ENCODE measurements around the gene ELFN1. TPM values are rescaled to one million over a fixed set of nuclear protein-coding genes. Genes with fewer than 3 reads are reported as not detected.

ELFN1 gene
- total and polyA plus RNA-seq, 9 of the 15 experiments (the other 6 are each of a cell fraction or from before 2014, with no cell fraction given), result 0.04 to 0.64 (median 0.18) TPM; not detected in 2

DNA sequence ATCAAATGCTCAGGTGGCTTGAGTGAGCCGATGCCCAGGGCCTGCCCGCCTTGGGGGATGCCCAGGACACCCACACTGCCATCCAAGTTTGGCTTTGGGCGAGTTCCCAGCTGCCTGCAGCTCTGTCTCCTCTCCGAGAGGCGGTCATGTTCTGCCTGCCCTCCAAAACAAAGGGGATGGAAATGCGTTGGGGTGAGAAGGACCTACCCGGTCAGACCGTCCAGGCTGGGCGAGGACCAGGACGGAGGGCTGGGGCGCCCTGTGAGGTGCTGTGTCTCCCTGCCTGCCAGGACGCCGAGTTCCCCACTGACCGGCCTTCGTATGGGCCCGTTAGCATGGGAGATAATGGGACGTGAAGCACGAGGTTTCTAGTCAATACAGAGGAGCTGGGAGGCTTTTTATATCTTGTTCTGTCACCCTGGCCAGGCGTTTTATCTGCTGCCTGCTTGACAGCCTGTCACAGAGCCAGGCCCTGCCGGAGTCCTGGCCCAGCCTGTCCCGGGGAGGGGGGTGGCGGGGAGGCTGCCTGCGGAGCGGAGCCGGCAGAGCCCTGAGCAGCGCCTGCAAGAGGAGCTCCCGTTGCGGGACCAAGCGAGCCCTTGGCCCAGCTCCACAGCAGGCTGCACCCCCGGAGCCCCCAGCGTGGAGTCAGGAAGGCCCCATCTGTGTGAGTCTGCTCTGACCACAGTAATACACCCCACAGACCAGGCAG lies 22.0 kb upstream of the ELFN1 start (continued):
- TF ChIP-seq, protein P1, sequence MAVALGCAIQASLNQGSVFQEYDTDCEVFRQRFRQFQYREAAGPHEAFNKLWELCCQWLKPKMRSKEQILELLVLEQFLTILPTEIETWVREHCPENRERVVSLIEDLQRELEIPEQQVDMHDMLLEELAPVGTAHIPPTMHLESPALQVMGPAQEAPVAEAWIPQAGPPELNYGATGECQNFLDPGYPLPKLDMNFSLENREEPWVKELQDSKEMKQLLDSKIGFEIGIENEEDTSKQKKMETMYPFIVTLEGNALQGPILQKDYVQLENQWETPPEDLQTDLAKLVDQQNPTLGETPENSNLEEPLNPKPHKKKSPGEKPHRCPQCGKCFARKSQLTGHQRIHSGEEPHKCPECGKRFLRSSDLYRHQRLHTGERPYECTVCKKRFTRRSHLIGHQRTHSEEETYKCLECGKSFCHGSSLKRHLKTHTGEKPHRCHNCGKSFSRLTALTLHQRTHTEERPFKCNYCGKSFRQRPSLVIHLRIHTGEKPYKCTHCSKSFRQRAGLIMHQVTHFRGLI (CRISPR knock-in tag; IDR thresholded peaks at IDR 0.05), result no peak
- peak; percentile 66 for TF ChIP-seq MEF2A (IDR thresholded peaks at IDR 0.05; ENCODE audit: control insufficient read depth, low read depth, low read length)
- TF ChIP-seq, protein P2, sequence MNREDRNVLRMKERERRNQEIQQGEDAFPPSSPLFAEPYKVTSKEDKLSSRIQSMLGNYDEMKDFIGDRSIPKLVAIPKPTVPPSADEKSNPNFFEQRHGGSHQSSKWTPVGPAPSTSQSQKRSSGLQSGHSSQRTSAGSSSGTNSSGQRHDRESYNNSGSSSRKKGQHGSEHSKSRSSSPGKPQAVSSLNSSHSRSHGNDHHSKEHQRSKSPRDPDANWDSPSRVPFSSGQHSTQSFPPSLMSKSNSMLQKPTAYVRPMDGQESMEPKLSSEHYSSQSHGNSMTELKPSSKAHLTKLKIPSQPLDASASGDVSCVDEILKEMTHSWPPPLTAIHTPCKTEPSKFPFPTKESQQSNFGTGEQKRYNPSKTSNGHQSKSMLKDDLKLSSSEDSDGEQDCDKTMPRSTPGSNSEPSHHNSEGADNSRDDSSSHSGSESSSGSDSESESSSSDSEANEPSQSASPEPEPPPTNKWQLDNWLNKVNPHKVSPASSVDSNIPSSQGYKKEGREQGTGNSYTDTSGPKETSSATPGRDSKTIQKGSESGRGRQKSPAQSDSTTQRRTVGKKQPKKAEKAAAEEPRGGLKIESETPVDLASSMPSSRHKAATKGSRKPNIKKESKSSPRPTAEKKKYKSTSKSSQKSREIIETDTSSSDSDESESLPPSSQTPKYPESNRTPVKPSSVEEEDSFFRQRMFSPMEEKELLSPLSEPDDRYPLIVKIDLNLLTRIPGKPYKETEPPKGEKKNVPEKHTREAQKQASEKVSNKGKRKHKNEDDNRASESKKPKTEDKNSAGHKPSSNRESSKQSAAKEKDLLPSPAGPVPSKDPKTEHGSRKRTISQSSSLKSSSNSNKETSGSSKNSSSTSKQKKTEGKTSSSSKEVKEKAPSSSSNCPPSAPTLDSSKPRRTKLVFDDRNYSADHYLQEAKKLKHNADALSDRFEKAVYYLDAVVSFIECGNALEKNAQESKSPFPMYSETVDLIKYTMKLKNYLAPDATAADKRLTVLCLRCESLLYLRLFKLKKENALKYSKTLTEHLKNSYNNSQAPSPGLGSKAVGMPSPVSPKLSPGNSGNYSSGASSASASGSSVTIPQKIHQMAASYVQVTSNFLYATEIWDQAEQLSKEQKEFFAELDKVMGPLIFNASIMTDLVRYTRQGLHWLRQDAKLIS (CRISPR knock-in tag; IDR thresholded peaks at IDR 0.05), result peak; percentile 71
- TF ChIP-seq EP300 (IDR thresholded peaks at IDR 0.05; ENCODE audit: low read length), result peak; percentile 62; the same call in 1 of the 2 replicates
- TF ChIP-seq, protein P3, sequence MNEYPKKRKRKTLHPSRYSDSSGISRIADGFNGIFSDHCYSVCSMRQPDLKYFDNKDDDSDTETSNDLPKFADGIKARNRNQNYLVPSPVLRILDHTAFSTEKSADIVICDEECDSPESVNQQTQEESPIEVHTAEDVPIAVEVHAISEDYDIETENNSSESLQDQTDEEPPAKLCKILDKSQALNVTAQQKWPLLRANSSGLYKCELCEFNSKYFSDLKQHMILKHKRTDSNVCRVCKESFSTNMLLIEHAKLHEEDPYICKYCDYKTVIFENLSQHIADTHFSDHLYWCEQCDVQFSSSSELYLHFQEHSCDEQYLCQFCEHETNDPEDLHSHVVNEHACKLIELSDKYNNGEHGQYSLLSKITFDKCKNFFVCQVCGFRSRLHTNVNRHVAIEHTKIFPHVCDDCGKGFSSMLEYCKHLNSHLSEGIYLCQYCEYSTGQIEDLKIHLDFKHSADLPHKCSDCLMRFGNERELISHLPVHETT (CRISPR knock-in tag; conservative IDR thresholded peaks at IDR 0.05 in 1 of 2, IDR thresholded peaks at IDR 0.05 in 1 of 2), result peak in 1 of 2 experiments; percentile 53; a peak in 1 of 4 replicates
- 0 out of 2 replicates have a peak, but pooled peaks have one; percentile 21 for TF ChIP-seq CBX1 (IDR thresholded peaks at IDR 0.05; ENCODE audit: low read depth)
- TF ChIP-seq NFIC (IDR thresholded peaks at IDR 0.05), result peak; percentile 88
- no peak for TF ChIP-seq EHMT2 (IDR thresholded peaks at IDR 0.05)
- TF ChIP-seq, protein P4, sequence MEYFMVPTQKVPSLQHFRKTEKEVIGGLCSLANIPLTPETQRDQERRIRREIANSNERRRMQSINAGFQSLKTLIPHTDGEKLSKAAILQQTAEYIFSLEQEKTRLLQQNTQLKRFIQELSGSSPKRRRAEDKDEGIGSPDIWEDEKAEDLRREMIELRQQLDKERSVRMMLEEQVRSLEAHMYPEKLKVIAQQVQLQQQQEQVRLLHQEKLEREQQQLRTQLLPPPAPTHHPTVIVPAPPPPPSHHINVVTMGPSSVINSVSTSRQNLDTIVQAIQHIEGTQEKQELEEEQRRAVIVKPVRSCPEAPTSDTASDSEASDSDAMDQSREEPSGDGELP (CRISPR knock-in tag; IDR thresholded peaks at IDR 0.05; ENCODE audit: borderline replicate concordance), result peak; percentile 81; the same call in 1 of the 2 replicates
- no peak for TF ChIP-seq NCOA4 (IDR thresholded peaks at IDR 0.05; ENCODE audit: partially characterized antibody)
- TF ChIP-seq MYNN (IDR thresholded peaks at IDR 0.05), result 0 out of 2 replicates have a peak, but pooled peaks have one; percentile 29
- no peak for TF ChIP-seq MYNN (CRISPR knock-in tag; IDR thresholded peaks at IDR 0.05)
- no peak for TF ChIP-seq ZNF644 (tag; IDR thresholded peaks at IDR 0.05; ENCODE audit: low read depth)
- peak; percentile 47; the same call in 1 of the 2 replicates for TF ChIP-seq FOXP1 (CRISPR knock-in tag; IDR thresholded peaks at IDR 0.05)
- 0 out of 2 replicates have a peak, but pooled peaks have one; percentile 44 for TF ChIP-seq ZNF41 (CRISPR knock-in tag; conservative IDR thresholded peaks at IDR 0.05)
- TF ChIP-seq, protein P5, sequence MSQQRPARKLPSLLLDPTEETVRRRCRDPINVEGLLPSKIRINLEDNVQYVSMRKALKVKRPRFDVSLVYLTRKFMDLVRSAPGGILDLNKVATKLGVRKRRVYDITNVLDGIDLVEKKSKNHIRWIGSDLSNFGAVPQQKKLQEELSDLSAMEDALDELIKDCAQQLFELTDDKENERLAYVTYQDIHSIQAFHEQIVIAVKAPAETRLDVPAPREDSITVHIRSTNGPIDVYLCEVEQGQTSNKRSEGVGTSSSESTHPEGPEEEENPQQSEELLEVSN (IDR thresholded peaks at IDR 0.05; ENCODE audit: borderline replicate concordance in 1 of 2, extremely low read depth in 1 of 2, insufficient read depth in 1 of 2, insufficient read length in 1 of 2, low read depth in 1 of 2, low read length in 1 of 2, poor library complexity in 1 of 2, severe bottlenecking in 1 of 2), result peak; percentile 86 to 92
- TF ChIP-seq, protein P6, sequence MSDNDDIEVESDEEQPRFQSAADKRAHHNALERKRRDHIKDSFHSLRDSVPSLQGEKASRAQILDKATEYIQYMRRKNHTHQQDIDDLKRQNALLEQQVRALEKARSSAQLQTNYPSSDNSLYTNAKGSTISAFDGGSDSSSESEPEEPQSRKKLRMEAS (CRISPR knock-in tag; IDR thresholded peaks at IDR 0.05), result peak; percentile 96
